Medulla oblongata (tissue), 1 donor: Measurements from ENCODE around the gene CFAP57.

Experiments used
- DNase-seq: peaks from one replicate; pipeline ENCODE4 v3.0.0-alpha.2; 2015; ENCODE audit errors: extremely low spot score

The CFAP57 gene

DNA sequence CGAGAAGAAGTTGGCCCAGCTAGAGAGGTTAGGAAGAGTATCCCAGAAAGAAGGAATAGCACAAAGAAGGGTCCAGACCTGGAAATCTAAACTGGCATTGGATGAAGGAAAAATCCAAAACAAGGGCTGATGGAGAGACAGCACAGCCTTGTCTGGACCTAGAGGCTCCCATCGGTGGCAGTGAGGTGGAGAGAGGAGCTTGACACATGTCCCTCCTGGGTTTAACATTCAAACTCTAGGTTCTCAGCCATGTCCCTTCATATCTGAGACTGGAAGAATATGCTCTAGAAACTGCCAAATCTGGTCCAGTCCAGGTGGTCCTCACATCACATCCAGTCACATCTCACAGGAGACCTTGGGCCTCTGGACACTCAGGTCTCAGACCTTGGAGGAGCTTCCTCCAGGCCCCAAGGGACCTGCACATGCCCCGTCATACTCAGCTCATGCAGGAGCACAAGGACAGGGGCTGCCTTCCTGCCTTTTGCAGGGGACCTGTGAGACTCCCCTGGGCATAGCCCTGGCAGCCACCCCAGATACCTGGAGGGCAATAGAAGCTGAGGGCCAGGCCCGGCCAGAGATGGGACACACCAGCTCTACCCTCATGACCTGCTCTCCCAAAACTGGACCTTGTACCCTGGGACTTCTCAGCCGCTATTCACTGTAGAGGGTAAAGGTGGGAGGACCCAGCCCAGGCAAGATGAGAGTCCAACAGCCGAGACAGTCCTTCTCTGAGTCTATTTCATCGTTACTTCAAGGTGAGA lies 105.2 kb downstream of the CFAP57 start:
- DNase-seq = no peak

DNA sequence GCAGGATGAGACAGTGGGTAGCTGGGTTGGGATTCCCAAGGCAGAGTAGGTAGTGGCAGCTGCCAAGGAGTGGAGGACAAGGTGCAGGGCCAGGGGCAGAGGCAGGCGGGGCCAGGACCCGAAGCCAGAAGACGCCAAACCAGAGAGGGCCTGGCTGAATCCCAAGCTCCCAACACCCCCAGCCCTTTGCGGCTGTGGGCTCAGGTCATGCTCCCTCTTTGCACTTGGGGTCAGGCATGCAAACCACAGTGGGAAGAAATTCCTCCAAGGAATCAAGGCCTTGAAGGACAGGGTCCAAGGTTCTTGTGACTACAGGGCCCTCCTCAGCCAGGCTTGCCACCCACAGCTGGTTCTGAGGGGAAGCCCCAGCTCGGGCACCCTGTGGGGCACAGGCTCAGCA lies 107.0 kb downstream of the CFAP57 start:
- DNase-seq = no peak

DNA sequence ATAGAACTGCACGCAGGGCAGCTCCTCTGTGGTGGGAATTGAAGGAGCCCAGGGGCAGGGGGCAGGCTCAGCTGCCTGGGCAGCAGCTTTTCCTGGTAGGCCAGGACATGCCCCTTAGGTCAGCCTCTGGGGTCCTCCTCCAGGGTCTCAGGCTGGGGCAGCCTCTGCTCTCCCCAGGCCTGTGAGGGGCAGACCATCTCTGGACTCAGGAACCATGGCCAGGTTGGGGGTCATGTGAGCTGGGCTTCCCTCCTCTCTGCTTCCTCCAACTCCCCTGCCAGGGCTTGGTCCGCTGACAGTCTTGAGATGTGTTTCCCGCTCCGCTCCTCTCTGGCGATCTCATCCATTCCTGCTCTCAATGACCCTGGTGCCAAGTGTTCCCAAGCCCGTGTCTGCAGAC lies 107.5 kb downstream of the CFAP57 start:
- no peak for DNase-seq

DNA sequence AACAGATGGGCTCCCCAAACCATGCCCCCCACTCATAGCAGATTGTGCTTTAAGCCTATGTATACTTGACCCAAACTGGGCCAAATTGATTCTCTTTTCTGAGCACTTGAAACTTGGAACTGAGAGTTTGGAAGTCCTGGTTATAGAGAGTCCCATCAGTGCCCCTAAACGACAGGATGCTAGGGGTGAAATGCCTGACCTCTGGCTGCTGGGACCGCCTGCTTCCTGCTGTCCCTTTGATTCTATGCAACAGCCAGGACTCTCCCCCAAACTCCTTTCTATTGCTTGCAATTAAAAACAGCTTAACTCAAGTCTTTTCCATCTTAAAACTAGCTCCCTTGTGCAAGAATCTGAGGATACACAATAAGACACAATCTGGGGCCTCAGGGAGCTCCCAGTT lies 108.6 kb downstream of the CFAP57 start:
- DNase-seq = no peak

DNA sequence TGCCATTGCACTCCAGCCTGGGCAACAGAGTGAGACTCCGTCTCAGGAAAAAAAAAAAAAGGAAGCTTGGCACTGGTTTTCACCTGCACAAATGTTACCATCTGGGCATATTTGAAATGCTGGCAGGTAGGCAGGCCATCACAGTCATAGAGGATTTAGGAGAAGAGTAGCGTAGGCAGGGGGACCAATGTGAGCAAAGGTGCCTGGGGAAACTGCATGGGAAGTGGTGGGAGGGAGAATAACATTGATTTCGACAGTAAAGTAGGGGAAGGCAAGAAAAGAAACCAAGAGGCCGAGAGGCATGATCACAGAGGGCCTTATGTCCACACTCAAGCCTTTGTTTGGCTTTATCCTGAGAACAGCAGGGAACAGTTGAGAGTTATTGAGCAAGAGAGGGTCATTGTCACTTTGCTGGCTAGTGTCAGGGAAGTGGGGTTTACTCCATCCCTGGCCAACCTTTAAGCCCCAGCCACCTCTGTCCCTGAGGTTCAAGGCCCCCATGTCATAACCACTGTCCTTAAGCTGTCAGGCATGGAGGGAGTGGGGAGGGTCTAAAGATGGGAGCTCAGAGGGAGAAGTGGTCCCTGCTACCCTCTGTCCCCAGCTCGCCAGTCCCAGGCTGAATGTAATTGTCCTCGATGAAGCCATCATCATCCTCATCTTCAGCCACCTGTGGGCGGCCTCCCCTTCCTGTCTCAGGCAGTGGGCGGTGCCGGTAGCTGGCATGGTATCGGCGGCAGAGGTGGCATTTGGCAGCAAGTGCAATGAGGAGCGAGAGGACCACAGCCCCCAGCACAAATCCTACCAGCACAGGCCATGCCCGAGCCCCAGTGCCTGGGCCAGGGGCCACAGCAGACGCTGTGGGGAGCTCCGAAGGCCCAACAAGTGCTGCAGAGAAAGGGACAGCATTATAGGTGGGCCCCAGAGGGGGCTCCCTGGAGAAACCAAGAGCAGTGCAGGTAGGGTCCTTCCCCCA lies 110.4 kb downstream of the CFAP57 start:
- peak; percentile 82 for DNase-seq

DNA sequence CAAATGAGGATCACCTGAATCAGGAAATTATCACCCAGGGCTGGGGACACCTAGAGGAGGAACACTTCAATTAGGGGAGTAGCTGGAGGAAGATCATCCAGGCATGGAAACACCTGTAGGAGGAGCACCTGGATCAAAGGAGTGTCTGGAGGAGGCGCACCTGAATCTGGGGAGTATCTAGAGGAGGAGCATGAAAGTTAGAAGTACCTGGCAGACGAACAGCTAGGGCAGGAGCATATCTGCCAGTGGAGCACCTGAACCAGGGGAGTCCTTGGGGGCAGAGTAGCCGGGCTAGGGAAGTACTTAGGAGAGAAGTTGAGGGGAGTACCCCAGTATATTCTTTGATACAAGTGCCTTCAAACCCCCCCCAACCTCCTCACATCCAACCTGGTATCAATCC lies 111.9 kb downstream of the CFAP57 start:
- DNase-seq = no peak

DNA sequence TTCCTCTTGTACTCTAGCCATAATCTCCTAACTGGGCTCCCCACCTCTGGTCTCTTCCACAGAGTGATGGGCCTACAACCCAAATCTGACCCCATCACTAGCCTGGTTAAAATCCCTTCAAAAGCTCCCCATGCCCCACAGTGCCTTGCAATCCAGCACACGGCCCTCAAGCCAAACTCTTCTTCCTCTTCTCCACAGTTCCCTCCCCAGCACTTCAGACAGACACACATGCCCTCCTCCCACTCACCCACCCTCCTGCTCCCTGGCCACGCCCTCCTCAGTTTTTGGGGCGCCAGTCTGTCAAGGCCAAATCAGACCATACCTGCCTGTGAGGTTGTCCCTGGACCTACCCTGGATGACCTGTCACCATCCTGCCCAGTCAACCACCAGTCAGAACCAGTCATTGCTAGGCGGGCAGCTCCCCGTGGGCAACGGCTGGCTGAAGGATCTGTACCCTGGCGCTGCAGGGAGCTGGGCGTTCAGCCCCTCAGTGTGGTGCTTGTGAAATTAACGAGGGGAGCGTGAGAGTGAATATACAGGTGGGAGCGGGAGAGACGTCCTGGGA lies 112.5 kb downstream of the CFAP57 start:
- no peak for DNase-seq

DNA sequence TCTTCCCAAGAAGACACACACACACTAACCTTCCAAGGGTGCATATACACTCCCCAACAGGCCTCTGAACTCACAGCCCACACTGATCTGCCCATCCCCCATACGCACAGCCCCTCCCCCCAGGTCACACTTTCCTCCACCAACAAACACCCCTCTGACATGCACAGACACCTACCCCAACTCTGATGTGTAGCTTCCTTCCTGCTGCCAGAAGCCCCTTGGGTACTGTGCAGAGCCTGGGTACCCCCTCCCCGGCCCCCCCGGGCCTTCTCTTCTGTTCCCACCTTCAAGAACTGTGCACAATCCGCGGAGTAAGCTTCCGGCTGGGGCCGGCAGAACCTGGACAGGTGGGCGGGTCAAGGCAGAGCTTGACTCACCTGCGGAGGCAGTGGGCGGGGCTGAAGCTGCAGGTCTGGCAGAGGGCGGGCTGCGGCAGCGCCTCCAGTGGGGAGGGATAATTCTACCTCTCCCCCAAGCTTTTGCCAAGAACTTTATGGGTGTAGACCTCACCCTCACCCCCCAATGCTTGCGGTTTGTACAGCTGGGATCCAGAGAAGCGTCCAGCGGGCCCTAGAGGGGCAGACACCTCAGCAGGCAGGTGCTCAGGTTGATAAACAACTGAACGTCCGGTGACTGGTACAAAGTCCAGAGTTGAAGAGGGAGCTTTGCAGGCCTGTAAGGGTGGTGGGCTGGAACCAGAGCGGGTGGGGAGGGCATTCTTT lies 113.3 kb downstream of the CFAP57 start, which contains the start of gene C1orf210:
C1orf210 (minus strand) TSS at position 313 of the 722 bp plus-strand sequence. CDS start 2,311 bp downstream, outside the sequence.
- no peak for DNase-seq

DNA sequence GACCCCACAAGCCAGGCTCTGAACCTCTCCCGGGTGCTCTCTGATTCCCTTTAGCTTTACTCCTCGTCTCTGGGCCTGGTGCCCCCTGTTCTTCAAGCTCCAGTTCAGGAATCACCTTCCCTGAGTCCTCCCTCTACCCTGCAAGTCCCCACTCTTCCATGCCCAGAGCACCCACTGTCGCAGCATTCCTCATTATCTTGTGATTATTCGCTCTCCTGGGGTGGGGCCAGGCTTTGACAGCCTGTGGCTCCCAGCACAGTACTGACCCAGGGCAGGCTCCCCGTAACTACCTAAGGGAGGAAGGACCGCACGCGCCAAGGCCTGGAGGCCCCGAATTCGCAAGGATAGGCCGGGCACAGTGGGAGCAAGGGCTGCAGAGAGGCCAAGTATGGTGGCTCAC lies 114.0 kb downstream of the CFAP57 start:
- no peak for DNase-seq

DNA sequence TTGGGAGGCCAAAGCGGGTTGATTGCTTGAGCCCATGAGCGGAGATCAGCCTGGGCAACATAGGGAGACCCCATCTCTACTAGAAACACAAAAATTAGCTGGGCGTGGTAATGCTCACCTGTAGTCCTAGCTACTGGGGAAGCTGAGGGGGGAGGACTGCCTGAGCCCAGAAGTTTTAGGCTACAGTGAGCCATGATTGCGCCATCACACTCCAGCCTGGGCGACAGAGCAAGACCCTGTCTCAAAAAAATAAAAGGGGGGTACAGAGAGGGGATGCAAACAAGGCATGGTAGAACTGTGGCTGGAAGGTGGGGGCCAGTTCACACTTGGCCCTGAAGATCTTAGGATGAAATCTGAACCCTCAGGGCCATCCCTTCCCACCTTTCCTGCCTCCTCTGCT lies 114.4 kb downstream of the CFAP57 start:
- no peak for DNase-seq

DNA sequence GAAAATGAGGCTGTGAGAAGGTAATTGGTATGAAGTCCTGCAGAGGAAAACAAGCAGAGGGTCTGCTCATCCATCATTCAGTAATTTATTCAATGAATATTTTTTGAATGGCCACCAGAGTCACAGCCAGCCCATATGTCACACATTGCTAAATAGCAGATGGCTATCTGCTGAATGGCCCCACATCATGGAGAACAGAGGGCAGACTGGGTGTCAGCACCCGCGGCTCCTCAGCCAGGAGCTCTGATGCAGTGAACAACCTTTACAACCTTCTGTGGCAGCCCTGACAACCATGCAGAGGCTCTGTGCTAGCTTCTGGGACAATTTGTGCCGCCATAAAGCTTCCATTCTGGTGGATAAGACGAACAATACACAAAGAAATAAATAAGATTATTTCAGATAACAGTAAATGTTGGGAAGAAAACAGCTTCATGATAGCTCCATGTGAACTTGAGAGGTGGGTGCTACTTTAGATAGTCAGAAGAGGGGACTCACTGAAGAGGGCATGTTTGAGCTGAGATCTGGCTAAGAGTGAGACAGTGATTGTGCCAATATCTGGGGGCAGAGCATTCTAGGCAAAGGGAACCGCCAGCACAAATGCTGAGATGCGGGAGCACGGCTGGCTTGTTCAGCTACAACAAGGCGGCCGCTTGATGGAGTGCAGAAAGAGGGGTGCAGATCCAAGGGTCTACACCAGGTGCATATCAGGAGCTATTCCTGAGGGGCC lies 116.1 kb downstream of the CFAP57 start:
- no peak for DNase-seq

DNA sequence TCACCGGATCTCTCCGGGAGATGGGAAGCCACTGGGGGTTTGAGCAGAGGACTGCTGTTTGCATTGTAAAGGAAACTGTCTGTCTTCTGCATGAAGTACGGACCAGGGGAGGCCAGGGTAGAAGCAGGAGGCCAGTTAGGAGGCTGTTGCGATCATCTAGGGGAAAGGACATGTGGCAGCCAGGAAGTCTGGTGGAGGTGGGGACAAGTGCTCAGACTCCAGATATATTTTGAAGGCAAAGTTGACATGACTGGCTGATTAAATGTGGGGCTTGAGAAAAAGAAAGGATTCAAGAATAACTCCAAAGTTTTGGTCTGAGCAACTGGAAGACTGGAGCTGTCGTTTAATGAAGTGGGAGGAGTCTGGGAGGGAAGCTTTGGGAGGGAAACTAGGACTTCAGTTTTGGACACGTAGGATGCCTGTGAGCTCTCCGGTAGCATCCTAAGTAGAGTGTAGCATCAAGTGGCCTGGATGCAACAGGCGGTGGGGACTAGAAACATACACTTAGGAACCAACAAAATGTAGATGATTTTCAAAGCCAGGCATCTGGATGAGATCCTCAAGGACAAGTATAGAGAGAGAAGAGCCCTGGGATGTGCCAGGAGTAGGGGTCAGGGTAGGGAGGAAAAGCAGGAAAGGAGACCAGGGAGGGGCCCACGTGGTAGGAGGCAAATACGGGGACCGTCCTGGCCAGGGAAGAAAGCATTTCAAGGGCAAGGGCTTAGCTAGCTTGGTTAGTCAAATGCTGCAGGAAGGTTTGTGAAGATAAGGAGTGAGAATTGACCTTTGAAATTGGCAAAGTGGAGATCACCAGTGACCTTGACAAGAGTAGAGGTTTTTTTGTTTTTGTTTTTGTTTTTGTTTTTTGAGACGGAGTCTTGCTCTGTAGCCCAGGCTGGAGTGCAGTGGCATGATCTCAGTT lies 116.9 kb downstream of the CFAP57 start:
- no peak for DNase-seq

DNA sequence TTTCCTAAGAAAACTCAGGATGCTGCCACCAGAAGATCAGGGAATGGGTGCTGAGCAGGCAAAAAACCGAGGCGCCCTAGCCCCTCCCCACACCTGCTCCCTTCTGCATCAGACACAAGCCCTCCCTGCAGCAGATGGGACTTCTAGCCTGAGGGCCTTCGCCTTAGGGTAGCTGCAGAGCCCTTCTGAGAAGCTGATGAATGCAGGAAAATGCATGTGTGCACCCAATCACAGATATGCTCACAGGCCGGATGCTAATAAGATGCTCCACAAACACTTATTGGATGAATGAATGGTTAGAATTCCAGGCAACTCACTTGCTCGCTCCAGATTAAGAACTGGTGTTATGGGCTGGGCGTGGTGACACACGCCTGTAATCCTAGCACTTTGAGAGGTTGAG lies 120.1 kb downstream of the CFAP57 start:
- DNase-seq = no peak

DNA sequence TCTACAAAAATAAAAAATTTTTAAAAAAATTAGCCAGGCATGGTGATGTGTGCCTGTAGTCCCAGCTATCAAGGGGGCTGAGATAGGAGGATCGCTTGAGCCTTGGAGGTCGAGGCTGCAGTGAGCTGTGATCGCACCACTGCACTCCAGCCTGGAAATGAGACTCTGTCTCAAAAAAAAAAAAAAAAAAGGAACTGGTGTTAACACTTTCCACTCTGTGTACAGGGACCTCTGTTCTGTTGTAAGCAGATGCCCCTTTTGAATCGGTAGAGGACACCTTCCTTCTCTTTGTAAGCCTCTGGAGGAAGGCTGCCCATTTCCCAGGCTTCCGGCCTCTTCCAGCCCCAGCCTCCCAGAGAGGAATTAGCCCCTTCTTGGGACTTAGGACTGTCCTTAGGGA lies 120.5 kb downstream of the CFAP57 start:
- no peak for DNase-seq

DNA sequence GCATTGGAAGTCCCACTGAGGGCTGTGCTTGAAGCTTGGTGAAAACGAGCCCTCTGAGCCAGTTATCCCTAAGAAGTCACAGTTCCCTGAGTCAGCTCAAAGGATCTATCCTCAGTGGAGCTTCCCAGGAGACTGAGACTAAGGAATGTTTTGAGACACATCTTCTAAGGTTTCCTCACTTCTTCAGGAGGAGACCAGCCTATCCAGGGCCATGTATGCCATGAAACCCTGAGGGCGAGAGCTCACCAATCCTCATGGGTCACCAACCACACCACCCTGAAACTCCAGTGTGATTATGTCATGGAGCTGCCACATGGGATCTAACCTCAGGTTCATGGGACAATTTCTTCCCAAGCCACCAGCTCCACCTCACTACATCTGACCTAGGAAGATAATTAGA lies 121.0 kb downstream of the CFAP57 start:
- DNase-seq = no peak

DNA sequence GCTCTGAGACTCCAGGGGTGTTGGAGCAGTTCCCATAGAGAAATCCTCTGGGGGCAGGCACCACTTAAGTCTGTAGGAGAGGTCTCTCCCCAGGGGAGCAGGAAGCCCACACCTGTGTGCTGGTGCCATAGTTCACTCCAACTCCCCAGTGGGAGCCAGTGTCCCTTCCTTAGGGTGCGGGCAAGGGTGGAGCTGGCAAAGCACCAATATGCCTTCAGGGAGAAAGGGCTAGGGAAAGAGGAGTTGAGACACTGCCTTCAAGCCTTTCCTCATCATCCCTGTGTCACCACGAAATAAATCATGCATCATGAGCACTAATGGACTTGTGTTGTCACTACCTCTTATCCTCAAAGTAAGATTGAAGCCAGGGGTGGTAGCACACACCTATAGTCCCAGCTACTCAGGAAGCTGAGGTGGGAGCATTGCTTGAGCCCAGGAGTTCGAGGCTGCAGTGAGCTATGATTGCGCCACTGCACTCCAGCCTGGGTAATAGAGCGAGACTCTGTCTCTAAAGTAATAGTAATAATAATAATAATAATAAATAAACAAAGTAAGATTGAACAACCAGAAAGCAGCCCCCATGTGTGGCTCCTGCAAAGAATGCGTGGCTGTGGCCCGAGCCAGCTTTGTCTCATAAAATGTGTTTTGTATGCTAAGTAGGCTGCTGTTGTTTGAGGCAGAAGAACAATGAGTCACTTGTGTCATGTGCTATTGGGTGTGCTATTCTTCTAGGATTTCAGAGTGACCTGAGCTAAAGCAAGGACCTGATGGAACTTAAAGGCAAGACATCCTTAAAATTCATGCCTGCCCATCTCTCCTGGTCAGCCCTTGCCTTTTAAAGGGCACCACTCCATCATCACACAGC lies 122.0 kb downstream of the CFAP57 start:
- DNase-seq = peak; percentile 93

DNA sequence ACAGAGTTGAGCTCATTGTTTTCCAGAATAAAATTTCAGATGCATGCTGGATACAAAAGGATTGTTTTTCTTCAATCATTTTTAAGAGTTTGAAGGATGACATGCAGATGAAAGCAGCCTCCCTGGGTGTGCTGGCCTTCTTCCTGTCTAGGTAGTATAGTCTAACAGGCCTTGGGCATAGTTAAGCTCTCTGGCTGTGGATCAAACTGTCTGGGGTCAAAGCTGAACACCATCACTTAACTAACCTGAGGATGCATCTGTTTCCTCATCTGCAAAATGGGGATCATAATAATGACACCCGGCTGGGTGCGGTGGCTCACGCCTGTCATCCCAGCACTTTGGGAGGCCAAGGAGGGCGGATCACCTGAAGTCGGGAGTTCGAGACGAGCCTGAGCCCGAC lies 122.6 kb downstream of the CFAP57 start:
- no peak for DNase-seq

DNA sequence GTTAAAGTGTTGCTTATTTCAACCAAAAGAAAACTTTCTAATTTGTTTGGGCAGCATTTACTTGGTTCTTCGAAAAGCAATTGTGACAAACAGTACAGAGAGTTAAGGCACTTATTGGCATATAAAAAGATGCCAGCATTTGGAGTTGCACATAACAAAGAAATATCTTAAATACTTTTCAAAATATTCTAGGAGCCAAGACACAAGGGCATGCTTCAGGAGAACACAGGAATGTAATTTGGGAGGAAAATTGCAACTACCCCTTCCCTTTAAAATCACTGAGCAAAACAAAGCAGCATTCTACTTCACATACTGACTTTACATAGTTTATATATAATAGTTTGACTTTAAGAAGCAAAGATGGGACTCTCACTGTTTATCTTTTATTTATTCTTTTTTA lies 124.1 kb downstream of the CFAP57 start:
- no peak for DNase-seq

DNA sequence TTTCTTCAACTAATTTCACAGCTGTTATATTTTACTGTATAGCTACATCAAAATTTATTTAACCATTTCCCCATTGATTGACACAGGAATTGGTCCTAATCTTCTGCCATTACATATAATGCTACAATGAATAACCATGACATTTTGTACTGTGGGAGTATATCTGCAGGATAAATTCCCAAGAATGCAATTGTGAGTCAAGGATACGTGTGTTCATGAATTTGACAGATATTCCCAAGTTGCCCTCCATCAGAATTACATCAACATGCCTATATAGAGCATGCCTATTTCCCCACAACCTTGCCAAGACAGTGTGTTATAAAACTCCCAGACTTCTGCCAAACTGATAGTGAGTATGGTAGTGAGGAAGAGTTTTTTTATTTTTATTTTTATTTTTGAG lies 125.9 kb downstream of the CFAP57 start:
- no peak for DNase-seq
